K562 (cell line): ENCODE measurements around the gene RILP. TPM values are rescaled to one million over a fixed set of nuclear protein-coding genes. Genes with fewer than 3 reads are reported as not detected.

Experiments
- ATAC-seq: fragments of 200-7000 bp; cut with Tn5 transposase; 3 replicates; pipeline ENCODE4 v1.9.1; 2020; ENCODE audit warnings: moderate library complexity
- BruUV-seq: library from RNA; stranded (reverse); fragments of 400-500 nt; replicated peaks from 2 replicates; lab custom pipeline; 2021; lab: Mats Ljungman, UMichigan
- CTCF ChIA-PET: fragments of 300-600 bp; formaldehyde crosslinking; extraction: SDS; loops from one replicate; lab custom pipeline; 2021; ENCODE audit warnings: low intra/inter-chr PET ratio; lab: Yijun Ruan, JAX
- POLR2A ChIA-PET: fragments of 300-600, 350-650 bp; sonication (Branson Sonifier 250); formaldehyde crosslinking; extraction: SDS; loops from one replicate; lab custom pipeline; 2021; ENCODE audit warnings: antibody characterized with exemption, inconsistent platforms; lab: Yijun Ruan, JAX
- DNase-seq, 4 experiments: peaks; one replicate each; pipeline versions ENCODE4 v3.0.0 to v3.0.0-alpha.2; 2011 to 2018; ENCODE audit warnings: low spot score in 3 of 4, mixed read lengths in 3 of 4; ENCODE audit errors: extremely low read depth in 1 of 4
- FAIRE-seq: peaks from 2 replicates; lab custom pipeline; 2011; peaks lifted over from hg19 to GRCh38; lab: Jason Lieb, UNC
- H2AFZ ChIP-seq: 2 replicates; pipeline ENCODE4 v1.6.0; 2011; ENCODE audit warnings: low read depth, low read length, control low read depth, inconsistent platforms
- H3K27ac ChIP-seq: fragments of 200-600 bp; 3 replicates; pipeline ENCODE4 v1.8.0; 2011; ENCODE audit warnings: low read depth, mild to moderate bottlenecking, control low read depth, inconsistent platforms, low read length, moderate library complexity, mixed read lengths; ENCODE audit errors: extremely low read depth
- H3K27me3 ChIP-seq, 2 experiments: fragments of 300-600 bp in 1 of 2; 2 replicates in 1 of 2; 3 replicates in 1 of 2; pipeline versions ENCODE4 v1.6.0 to v1.8.0; 2011; ENCODE audit warnings: inconsistent platforms in 2 of 2, low read length in 2 of 2, mild to moderate bottlenecking in 1 of 2, mixed read lengths in 1 of 2, moderate library complexity in 1 of 2; ENCODE audit not compliant: control insufficient read depth in 2 of 2, insufficient read depth in 2 of 2
- H3K36me3 ChIP-seq: fragments of 300-600 bp; 3 replicates; pipeline ENCODE4 v1.8.0; 2011; ENCODE audit warnings: mild to moderate bottlenecking, low read length, inconsistent platforms; ENCODE audit not compliant: control insufficient read depth, insufficient read depth
- H3K4me1 ChIP-seq, 2 experiments: fragments of 200-600 bp in 1 of 2; replicated peaks in 1 of 2; 2 replicates in 1 of 2; 3 replicates in 1 of 2; pipeline versions ENCODE4 v1.5.1 to v1.8.0; 2011; ENCODE audit warnings: inconsistent platforms in 2 of 2, low read length in 2 of 2, mild to moderate bottlenecking in 1 of 2, mixed read lengths in 1 of 2, moderate library complexity in 1 of 2; ENCODE audit not compliant: control insufficient read depth in 2 of 2, insufficient read depth in 2 of 2
- H3K4me2 ChIP-seq: 2 replicates; pipeline ENCODE4 v1.6.1; 2011; ENCODE audit warnings: low read length, control low read depth, inconsistent platforms, mixed read lengths; ENCODE audit not compliant: insufficient read depth
- H3K4me3 ChIP-seq: fragments of 200-600 bp; sonication (generic), shearing (Covaris generic); 2 replicates; pipeline ENCODE4 v1.5.1; 2016; ENCODE audit warnings: control low read depth, inconsistent platforms
- H3K79me2 ChIP-seq: fragments of 200-600 bp; 3 replicates; pipeline ENCODE4 v1.8.0; 2011; ENCODE audit warnings: low read length, inconsistent platforms; ENCODE audit not compliant: control insufficient read depth, insufficient read depth
- H3K9ac ChIP-seq, 2 experiments: 2 replicates each; pipeline versions ENCODE4 v1.6.0 to v1.6.1; 2011; ENCODE audit warnings: low read depth in 2 of 2, low read length in 2 of 2, control low read depth in 1 of 2, inconsistent platforms in 1 of 2, mild to moderate bottlenecking in 1 of 2, mixed read lengths in 1 of 2; ENCODE audit not compliant: insufficient read depth in 1 of 2
- H3K9me1 ChIP-seq: one replicate; pipeline ENCODE4 v1.6.0; 2011; ENCODE audit warnings: inconsistent platforms, mild to moderate bottlenecking, low read length, moderate library complexity; ENCODE audit not compliant: control insufficient read depth, insufficient read depth
- H3K9me3 ChIP-seq: replicated peaks from 2 replicates; pipeline ENCODE4 v1.5.1; 2011; ENCODE audit warnings: low read depth, low read length, inconsistent platforms; ENCODE audit not compliant: control insufficient read depth, insufficient read depth
- H4K20me1 ChIP-seq: replicated peaks from 2 replicates; pipeline ENCODE4 v1.6.1; 2011; ENCODE audit warnings: low read length, inconsistent platforms, mixed read lengths; ENCODE audit not compliant: control insufficient read depth, insufficient read depth
- CBX2 ChIP-seq: fragments of 200-600 bp; sonication (generic); IDR thresholded peaks from one replicate; pipeline ENCODE4 v1.6.1; 2012; ENCODE audit warnings: mild to moderate bottlenecking, low read length, inconsistent platforms; ENCODE audit not compliant: insufficient read depth, poor library complexity, severe bottlenecking
- CCNT2 ChIP-seq: IDR thresholded peaks from 2 replicates; pipeline ENCODE4 v1.6.1; 2011; ENCODE audit warnings: borderline replicate concordance, low read depth, mild to moderate bottlenecking, moderate library complexity, mixed read lengths, low read length; ENCODE audit not compliant: insufficient read length; ENCODE audit errors: extremely low read depth
- CHD4 ChIP-seq: fragments of 200-600 bp; sonication (generic); IDR thresholded peaks from 3 replicates; pipeline ENCODE4 v1.6.1; 2012; ENCODE audit warnings: low read depth, mild to moderate bottlenecking, mixed read lengths, low read length, inconsistent platforms; ENCODE audit not compliant: insufficient read depth, insufficient replicate concordance, poor library complexity, severe bottlenecking
- ELF2 ChIP-seq: fragments of 250-450 bp; sonication (Bioruptor Pico); IDR thresholded peaks from 2 replicates; pipeline ENCODE4 v1.5.0; 2021; ENCODE audit warnings: mild to moderate bottlenecking
- KAT2B ChIP-seq: IDR thresholded peaks from one replicate; pipeline ENCODE4 v1.6.1; 2012; ENCODE audit warnings: low read depth, mild to moderate bottlenecking, control low read depth, inconsistent platforms, low read length, moderate library complexity
- MECOM ChIP-seq: fragments of 250-450 bp; sonication (Bioruptor Pico); IDR thresholded peaks from 2 replicates; pipeline ENCODE4 v1.8.0; 2022; ENCODE audit warnings: inconsistent platforms
- NR2F6 ChIP-seq: fragments of 450-650 bp; formaldehyde crosslinking; IDR thresholded peaks from 2 replicates; pipeline ENCODE4 v1.4.0; 2020; ENCODE audit warnings: mild to moderate bottlenecking
- NRF1 ChIP-seq, 2 experiments: fragments of 450-650 bp; IDR thresholded peaks in 1 of 2; conservative IDR thresholded peaks in 1 of 2; 2 replicates each; pipeline ENCODE4 v1.6.1; 2014; ENCODE audit warnings: mild to moderate bottlenecking in 2 of 2
- RBM25 ChIP-seq: fragments of 200-400 bp; formaldehyde crosslinking; IDR thresholded peaks from 2 replicates; pipeline ENCODE4 v1.6.1; 2018; ENCODE audit warnings: low read length, low read depth, moderate library complexity; ENCODE audit not compliant: severe bottlenecking
- SMC3 ChIP-seq: conservative IDR thresholded peaks from 2 replicates; pipeline ENCODE4 v1.6.1; 2011; ENCODE audit warnings: low read depth, low read length, improper control_type of control experiment; ENCODE audit not compliant: insufficient read depth
- ZFP30 ChIP-seq: fragments of 250-450 bp; sonication (Bioruptor Pico); IDR thresholded peaks from 2 replicates; pipeline ENCODE4 v1.8.0; 2022; ENCODE audit warnings: moderate library complexity, mild to moderate bottlenecking, inconsistent platforms, borderline replicate concordance
- ZKSCAN1 ChIP-seq: fragments of 150-350 bp; IDR thresholded peaks from 2 replicates; pipeline ENCODE4 v1.6.1; 2016; ENCODE audit warnings: low read depth, low read length
- ZNF511 ChIP-seq: sonication (generic); formaldehyde crosslinking; IDR thresholded peaks from 2 replicates; pipeline ENCODE4 v1.8.0; 2022; ENCODE audit warnings: mild to moderate bottlenecking, missing genetic modification reagents
- ZNF609 ChIP-seq: sonication (generic); formaldehyde crosslinking; IDR thresholded peaks from 2 replicates; pipeline ENCODE4 v1.8.1; 2023; ENCODE audit warnings: missing genetic modification reagents, mild to moderate bottlenecking, borderline replicate concordance
- WGBS: fragments of 100-300 bp; shearing (Covaris generic); methylation state at CpG from one replicate; pipeline ENCODE4 v1.1.6; 2016; ENCODE audit warnings: low coverage, mixed read lengths; ENCODE audit not compliant: insufficient coverage; ENCODE audit errors: missing lambda C conversion rate; 5-methylcytosine and 5-hydroxymethylcytosine counted together
- in situ Hi-C: fragments of 300-500 bp; cut with MboI; formaldehyde crosslinking; loops from 4 replicates; pipeline ENCODE4 v1.15.0; 2018; ENCODE audit warnings: inconsistent platforms, mixed read lengths
- intact Hi-C: fragments of 100-400 bp; cut with micrococcal nuclease; formaldehyde crosslinking; loops from 2 replicates; pipeline ENCODE4 v1.14.2; 2022
- polyA plus RNA-seq, 8 experiments: library from polyadenylated mRNA; depleted of rRNA in 4 of 8; stranded (reverse) in 5 of 8; unstranded in 3 of 8; fragments of >200 nt; fragmentation: Nextera tagmentation in 2 of 8; fragmentation: Illumina TruSeq in 1 of 8; extraction: Ambion mirVana in 2 of 8; extraction: Trizol in 1 of 8; gene quantifications; 2 replicates each; pipeline versions ENCODE4 v1.2.1 to v1.2.3, GENCODE V29; 2011 to 2014; ENCODE audit warnings: inconsistent platforms in 1 of 8, missing spikeins in 1 of 8
- total RNA-seq, 7 experiments: library from RNA; depleted of rRNA in 6 of 7; stranded (reverse); fragments of >200 nt in 6 of 7; fragmentation: Illumina TruSeq in 2 of 7; extraction: Trizol in 2 of 7; gene quantifications; 2 replicates each; pipeline versions ENCODE4 v1.2.1 to v1.2.3, GENCODE V29; 2011 to 2021; ENCODE audit warnings: low replicate concordance in 1 of 7

RILP gene
- total and polyA plus RNA-seq, 9 of the 15 experiments (the other 6 are each of a cell fraction or from before 2014, with no cell fraction given): 0.75 to 54.9 (median 27.8) TPM

GRCh38 chr17:1648963-1649843, 463 bp downstream of the RILP start:
- H3K4me2 ChIP-seq: peak overlapping the region; percentile 84; the same call in 1 of the 2 replicates
- ChIA-PET CTCF (interaction anchor here (0.6 to 1.5 kb wide), 2 partner anchors 75 to 257 kb away, joined by 6 to 8 read pairs; no protein-coding TSS in a partner anchor), POLR2A (interaction anchor here (0.5 to 3.5 kb wide), 17 partner anchors 9 to 261 kb away, joined by 3 to 20 read pairs (median 3); partner anchors contain the start of gene INPP5K)
- in situ Hi-C loops: no loop called here
- H4K20me1 ChIP-seq: 0 out of 2 replicates have a peak, but pooled peaks cover 2% of the 10 kb centered on the region
- H3K9ac ChIP-seq: peak overlapping the region; percentile 94 to 97
- TSS peak; percentile 88 for BruUV-seq
- DNase-seq: peak; percentile 93 to 95 (median 94)
- intact Hi-C loops: no loop called here
- no peak overlapping the region for H2AFZ ChIP-seq
- no peaks in the 10 kb centered on the region for H3K27me3 ChIP-seq
- H3K4me3 ChIP-seq: peak overlapping the region; percentile 70
- H3K79me2 ChIP-seq: peaks cover 12% of the 10 kb centered on the region; the same call in 2 of the 3 replicates
- H3K4me1 ChIP-seq: peaks cover 21 to 59% of the 10 kb centered on the region in 2 experiments
- ATAC-seq: peak; percentile 75
- under 1% methylated on average over 31 of the region's 100 CpGs for WGBS
- H3K9me1 ChIP-seq: no peaks in the 10 kb centered on the region
- H3K9me3 ChIP-seq: no peaks in the 10 kb centered on the region
- peak; percentile 29 for FAIRE-seq
- H3K27ac ChIP-seq: peak overlapping the region; percentile 99
- H3K36me3 ChIP-seq: peaks cover 61% of the 10 kb centered on the region
- TF ChIP-seq ZNF609 (0 out of 2 replicates have a peak, but pooled peaks have one; percentile 17), ZFP30 (no peak), CHD4 (no peak), CBX2 (no peak), MECOM (no peak), ZKSCAN1 (peak; percentile 25; the same call in 1 of the 2 replicates), CCNT2 (peak; percentile 49), SMC3 (peak; percentile 79), NRF1 (conservative IDR thresholded peaks at IDR 0.05 in 1 of 2, IDR thresholded peaks at IDR 0.05 in 1 of 2) (peak; percentile 75 to 78), KAT2B (peak; percentile 27), NR2F6 (CRISPR knock-in tag) (no peak), RBM25 (peak; percentile 23), ELF2 (CRISPR knock-in tag) (0 out of 2 replicates have a peak, but pooled peaks have one; percentile 26), ZNF511 (CRISPR knock-in tag) (peak; percentile 3; the same call in 1 of the 2 replicates)
